Measurements from ENCODE around the gene RINT1.

GRCh38 chr7:105600720-105601550, 68.9 kb downstream of the RINT1 start:
- no peak for TF ChIP-seq CTCF (IDR thresholded peaks at IDR 0.05)
- TF ChIP-seq POLR2A (IDR thresholded peaks at IDR 0.05) = no peak

All from testis (tissue), 2 donors.